NT2/D1 (cell line): ENCODE measurements around the gene FHOD3.

Source experiments
- SUZ12 ChIP-seq: IDR thresholded peaks from 2 replicates; pipeline ENCODE4 v1.6.1; 2011; ENCODE audit not compliant: insufficient read length, insufficient read depth; ENCODE audit errors: extremely low read depth
- YY1 ChIP-seq: IDR thresholded peaks from 2 replicates; pipeline ENCODE4 v1.6.1; 2011; ENCODE audit not compliant: insufficient read length, insufficient read depth

GRCh38 chr18:36589857-36590543 is 292.5 kb downstream of the FHOD3 start:
- TF ChIP-seq SUZ12, result no peak
- no peak for TF ChIP-seq YY1
